Measurements from ENCODE around the gene ADGRL2. TPM values are rescaled to one million over a fixed set of nuclear protein-coding genes. Genes with fewer than 3 reads are reported as not detected.
A peak's percentile ranks its signal among the peaks of the same experiment; 100 is the strongest.

The ADGRL2 gene
- total and polyA plus RNA-seq, 2 of the 4 experiments (the other 2 are of a cell fraction) = 17.0 to 42.7 TPM

GRCh38 chr1:81760477-81761097 lies 40.1 kb upstream of the ADGRL2 start:
- no peaks in the 10 kb centered on the region for H4K20me1 ChIP-seq (ENCODE audit: insufficient read depth, low read length)
- ChIA-PET CTCF (interaction anchor here (0.5 to 1.6 kb wide), 8 partner anchors 14 to 1132 kb away, joined by 3 to 6 read pairs (median 3); no protein-coding TSS in a partner anchor), POLR2A (ENCODE audit: unreplicated experiment) (no interaction called here)
- no peak overlapping the region for H2AK9ac ChIP-seq (replicated peaks; ENCODE audit: low read depth, low read length, poor library complexity)
- no peaks in the 10 kb centered on the region for H3K9me3 ChIP-seq (ENCODE audit: control insufficient read depth, insufficient read depth, low read length)
- H3K27me3 ChIP-seq (ENCODE audit: control insufficient read depth, insufficient read depth, low read length) = no peaks in the 10 kb centered on the region
- no peak overlapping the region for H4K8ac ChIP-seq (ENCODE audit: low read depth in 2 of 2, low read length in 2 of 2)
- no peak overlapping the region for H2BK5ac ChIP-seq (ENCODE audit: low read depth, low read length, poor library complexity, severe bottlenecking)
- dilution Hi-C loops (cut with HindIII; ENCODE audit: low sequenced_read_pairs, unreplicated experiment) = no loop called here
- H3K4me3 ChIP-seq (ENCODE audit: insufficient read depth, low read depth, low read length) = no peak overlapping the region
- H3K4me1 ChIP-seq (ENCODE audit: control insufficient read depth, insufficient read depth, low read length) = no peaks in the 10 kb centered on the region
- in situ Hi-C loops (cut with MboI; ENCODE audit: low sequenced_read_pairs) = loop anchor here (25.0 kb wide), 1 partner anchor 1523 kb away; no protein-coding TSS in a partner anchor
- no peak overlapping the region for H4K5ac ChIP-seq (ENCODE audit: low read depth, low read length)
- no peak overlapping the region for H2BK20ac ChIP-seq (ENCODE audit: low read depth, low read length)
- H3K18ac ChIP-seq (ENCODE audit: low read depth, low read length) = no peak overlapping the region
- no CpG with 5 or more reads among the region's 1 CpG for WGBS, 2 experiments (ENCODE audit: extremely low coverage in 2 of 2, insufficient read length in 1 of 2)
- H3K14ac ChIP-seq (replicated peaks; ENCODE audit: low read depth, low read length) = no peak overlapping the region
- TF ChIP-seq USF2 (IDR thresholded peaks at IDR 0.05; ENCODE audit: low read depth, low read length) (no peak), MAZ (IDR thresholded peaks at IDR 0.05; ENCODE audit: borderline replicate concordance, low read depth, low read length) (no peak), CHD1 (IDR thresholded peaks at IDR 0.05; ENCODE audit: low read depth, low read length) (no peak), FOS (IDR thresholded peaks at IDR 0.05; ENCODE audit: low read depth, low read length) (no peak), MXI1 (IDR thresholded peaks at IDR 0.05; ENCODE audit: borderline replicate concordance, low read depth, low read length) (no peak), CEBPB (IDR thresholded peaks at IDR 0.05; ENCODE audit: low read depth, low read length) (no peak), SMC3 (IDR thresholded peaks at IDR 0.05; ENCODE audit: low read depth, low read length) (peak; percentile 51), RCOR1 (IDR thresholded peaks at IDR 0.05; ENCODE audit: insufficient replicate concordance, low read length) (no peak), POLR2A (IDR thresholded peaks at IDR 0.05; ENCODE audit: low read depth, low read length) (no peak), NFE2L2 (IDR thresholded peaks at IDR 0.05; ENCODE audit: low read depth, low read length) (no peak), RFX5 (IDR thresholded peaks at IDR 0.05; ENCODE audit: low read depth, low read length) (no peak), MAFK (IDR thresholded peaks at IDR 0.05; ENCODE audit: low read depth, low read length) (no peak), BHLHE40 (IDR thresholded peaks at IDR 0.05; ENCODE audit: low read depth, low read length) (no peak), RAD21 (IDR thresholded peaks at IDR 0.05; ENCODE audit: low read length) (peak; percentile 63)
- TF ChIP-seq, protein P1, sequence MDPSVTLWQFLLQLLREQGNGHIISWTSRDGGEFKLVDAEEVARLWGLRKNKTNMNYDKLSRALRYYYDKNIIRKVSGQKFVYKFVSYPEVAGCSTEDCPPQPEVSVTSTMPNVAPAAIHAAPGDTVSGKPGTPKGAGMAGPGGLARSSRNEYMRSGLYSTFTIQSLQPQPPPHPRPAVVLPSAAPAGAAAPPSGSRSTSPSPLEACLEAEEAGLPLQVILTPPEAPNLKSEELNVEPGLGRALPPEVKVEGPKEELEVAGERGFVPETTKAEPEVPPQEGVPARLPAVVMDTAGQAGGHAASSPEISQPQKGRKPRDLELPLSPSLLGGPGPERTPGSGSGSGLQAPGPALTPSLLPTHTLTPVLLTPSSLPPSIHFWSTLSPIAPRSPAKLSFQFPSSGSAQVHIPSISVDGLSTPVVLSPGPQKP (IDR thresholded peaks at IDR 0.05; ENCODE audit: borderline replicate concordance, low read depth, low read length) = no peak
- TF ChIP-seq, protein P2, sequence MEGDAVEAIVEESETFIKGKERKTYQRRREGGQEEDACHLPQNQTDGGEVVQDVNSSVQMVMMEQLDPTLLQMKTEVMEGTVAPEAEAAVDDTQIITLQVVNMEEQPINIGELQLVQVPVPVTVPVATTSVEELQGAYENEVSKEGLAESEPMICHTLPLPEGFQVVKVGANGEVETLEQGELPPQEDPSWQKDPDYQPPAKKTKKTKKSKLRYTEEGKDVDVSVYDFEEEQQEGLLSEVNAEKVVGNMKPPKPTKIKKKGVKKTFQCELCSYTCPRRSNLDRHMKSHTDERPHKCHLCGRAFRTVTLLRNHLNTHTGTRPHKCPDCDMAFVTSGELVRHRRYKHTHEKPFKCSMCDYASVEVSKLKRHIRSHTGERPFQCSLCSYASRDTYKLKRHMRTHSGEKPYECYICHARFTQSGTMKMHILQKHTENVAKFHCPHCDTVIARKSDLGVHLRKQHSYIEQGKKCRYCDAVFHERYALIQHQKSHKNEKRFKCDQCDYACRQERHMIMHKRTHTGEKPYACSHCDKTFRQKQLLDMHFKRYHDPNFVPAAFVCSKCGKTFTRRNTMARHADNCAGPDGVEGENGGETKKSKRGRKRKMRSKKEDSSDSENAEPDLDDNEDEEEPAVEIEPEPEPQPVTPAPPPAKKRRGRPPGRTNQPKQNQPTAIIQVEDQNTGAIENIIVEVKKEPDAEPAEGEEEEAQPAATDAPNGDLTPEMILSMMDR (conservative IDR thresholded peaks at IDR 0.05; ENCODE audit: low read depth, low read length) = peak; percentile 54
- BruUV-seq (replicated peaks) = no TSS peak
- no peak overlapping the region for H2BK120ac ChIP-seq (ENCODE audit: low read depth, low read length)
- H2AK5ac ChIP-seq (ENCODE audit: low read depth, low read length) = no peak overlapping the region
- DNase-seq = peak; percentile 45
- no peak for ATAC-seq (ENCODE audit: low read depth)
- H3K4ac ChIP-seq (ENCODE audit: low read depth, low read length) = no peak overlapping the region
- intact Hi-C loops (cut with micrococcal nuclease) = loop anchor here (1.0 to 10.0 kb wide), 4 partner anchors 211 to 1543 kb away; no protein-coding TSS in a partner anchor
- no peak overlapping the region for H3K9ac ChIP-seq (ENCODE audit: low read depth, low read length)
- H3K79me1 ChIP-seq (ENCODE audit: low read depth in 1 of 2, low read length in 2 of 2) = no peaks in the 10 kb centered on the region
- H4K91ac ChIP-seq (ENCODE audit: insufficient read depth, low read depth, low read length) = no peak overlapping the region
- no peak overlapping the region for H2BK15ac ChIP-seq (ENCODE audit: low read depth, low read length)
- no peak overlapping the region for H2AFZ ChIP-seq (replicated peaks; ENCODE audit: low read length, poor library complexity)
- no peak overlapping the region for H3K27ac ChIP-seq (ENCODE audit: insufficient read depth, low read length)
- H3K9me1 ChIP-seq (ENCODE audit: insufficient read depth, low read length) = no peaks in the 10 kb centered on the region
- no peaks in the 10 kb centered on the region for H3K36me3 ChIP-seq (ENCODE audit: control insufficient read depth, insufficient read depth, low read length)
- H3K4me2 ChIP-seq (ENCODE audit: low read depth, low read length) = no peak overlapping the region
- no peak overlapping the region for H3K23ac ChIP-seq (ENCODE audit: low read depth, low read length)
- no peak overlapping the region for H3K56ac ChIP-seq (ENCODE audit: extremely low read depth, insufficient read depth, low read length)

All from IMR-90 (cell line).